GM12864 (cell line): ENCODE data around the gene CEACAM3.
"Not testable (repeated sequence)": the region's sequence is repeated elsewhere in the genome, so short reads cannot be mapped to it uniquely, and the experiment has no call there.

Experiments
- DNase-seq: peaks from one replicate; pipeline ENCODE4 v3.0.0-alpha.2; 2011; ENCODE audit warnings: low read depth
- H3K4me3 ChIP-seq: 2 replicates; pipeline ENCODE4 v1.5.1; 2011; ENCODE audit warnings: mild to moderate bottlenecking, low read depth, low read length, control low read depth
- CTCF ChIP-seq: IDR thresholded peaks from 2 replicates; pipeline ENCODE4 v1.5.1; 2011; ENCODE audit warnings: low read depth, mild to moderate bottlenecking, moderate library complexity, low read length, control low read depth, inconsistent platforms; ENCODE audit errors: missing control alignments

The CEACAM3 gene

DNA sequence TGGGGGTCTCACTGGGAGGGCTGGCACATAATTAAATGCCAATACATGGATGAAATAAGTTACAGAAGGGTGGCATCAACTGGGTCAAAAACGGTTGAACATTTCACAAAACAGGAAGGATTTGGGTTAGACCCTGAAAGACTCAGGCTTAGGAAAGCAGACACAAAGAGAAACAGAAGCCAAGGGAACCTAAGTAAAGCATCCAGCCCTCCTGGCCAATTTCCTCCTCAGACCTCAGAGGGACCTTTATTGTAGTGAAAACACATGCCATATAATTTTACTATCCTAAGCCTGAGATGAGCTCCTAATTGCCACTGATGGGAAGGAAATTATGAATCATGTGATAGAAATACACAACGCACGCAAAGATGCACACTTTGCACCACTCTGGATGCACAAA is 12.1 kb upstream of the CEACAM3 start:
- no peak for DNase-seq
- no peak for TF ChIP-seq CTCF
- H3K4me3 ChIP-seq: no peak overlapping the region

GRCh38 chr19:41784743-41785142 is 11.6 kb upstream of the CEACAM3 start:
- DNase-seq: no peak
- TF ChIP-seq CTCF: no peak
- H3K4me3 ChIP-seq: no peak overlapping the region

GRCh38 chr19:41785653-41786052 is 10.7 kb upstream of the CEACAM3 start:
- TF ChIP-seq CTCF: peak; percentile 81
- peak; percentile 62 for DNase-seq
- H3K4me3 ChIP-seq: no peak overlapping the region

DNA sequence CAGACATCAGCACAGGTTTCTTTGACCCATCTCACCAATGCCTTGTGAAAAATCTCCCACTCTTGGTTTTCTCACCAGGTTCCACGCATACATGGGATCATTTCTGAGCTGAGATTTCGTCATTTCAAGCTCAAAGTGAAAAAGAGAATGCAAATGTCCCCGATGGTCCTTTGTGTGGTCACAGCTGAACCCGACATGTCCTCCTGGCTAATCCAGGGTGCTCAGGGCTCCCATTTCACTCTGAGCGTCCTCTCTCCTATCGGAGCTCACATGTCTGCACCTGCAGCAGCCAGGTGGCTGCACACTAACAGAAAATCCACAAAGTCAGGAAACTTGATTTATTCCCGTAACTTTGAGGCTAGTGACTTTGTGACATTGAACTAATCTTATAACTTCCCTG is 9.3 kb upstream of the CEACAM3 start:
- no peak for TF ChIP-seq CTCF
- H3K4me3 ChIP-seq: no peak overlapping the region
- no peak for DNase-seq

GRCh38 chr19:41788518-41788917 is 7.9 kb upstream of the CEACAM3 start:
- not testable (repeated sequence) for H3K4me3 ChIP-seq, DNase-seq

DNA sequence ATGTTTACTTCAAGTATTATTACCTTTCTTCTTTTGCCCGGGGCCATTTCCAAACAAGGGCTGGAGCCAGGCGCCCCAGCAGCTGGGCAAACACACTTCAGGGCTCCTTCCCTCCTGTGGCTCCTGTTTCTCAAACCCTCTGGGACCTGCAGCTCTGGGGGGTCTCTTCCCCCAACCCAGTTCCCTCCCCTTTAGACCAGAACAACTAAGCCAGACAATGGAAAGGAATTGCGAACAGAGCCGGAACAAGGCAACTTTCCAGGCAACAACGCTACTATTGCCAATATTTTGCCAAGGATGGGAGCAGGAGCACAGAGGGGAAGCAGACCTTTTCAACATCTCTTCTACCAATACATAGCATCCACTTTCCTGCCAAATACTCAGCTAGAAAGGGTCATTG is 7.3 kb upstream of the CEACAM3 start:
- not testable (repeated sequence) for H3K4me3 ChIP-seq, DNase-seq

DNA sequence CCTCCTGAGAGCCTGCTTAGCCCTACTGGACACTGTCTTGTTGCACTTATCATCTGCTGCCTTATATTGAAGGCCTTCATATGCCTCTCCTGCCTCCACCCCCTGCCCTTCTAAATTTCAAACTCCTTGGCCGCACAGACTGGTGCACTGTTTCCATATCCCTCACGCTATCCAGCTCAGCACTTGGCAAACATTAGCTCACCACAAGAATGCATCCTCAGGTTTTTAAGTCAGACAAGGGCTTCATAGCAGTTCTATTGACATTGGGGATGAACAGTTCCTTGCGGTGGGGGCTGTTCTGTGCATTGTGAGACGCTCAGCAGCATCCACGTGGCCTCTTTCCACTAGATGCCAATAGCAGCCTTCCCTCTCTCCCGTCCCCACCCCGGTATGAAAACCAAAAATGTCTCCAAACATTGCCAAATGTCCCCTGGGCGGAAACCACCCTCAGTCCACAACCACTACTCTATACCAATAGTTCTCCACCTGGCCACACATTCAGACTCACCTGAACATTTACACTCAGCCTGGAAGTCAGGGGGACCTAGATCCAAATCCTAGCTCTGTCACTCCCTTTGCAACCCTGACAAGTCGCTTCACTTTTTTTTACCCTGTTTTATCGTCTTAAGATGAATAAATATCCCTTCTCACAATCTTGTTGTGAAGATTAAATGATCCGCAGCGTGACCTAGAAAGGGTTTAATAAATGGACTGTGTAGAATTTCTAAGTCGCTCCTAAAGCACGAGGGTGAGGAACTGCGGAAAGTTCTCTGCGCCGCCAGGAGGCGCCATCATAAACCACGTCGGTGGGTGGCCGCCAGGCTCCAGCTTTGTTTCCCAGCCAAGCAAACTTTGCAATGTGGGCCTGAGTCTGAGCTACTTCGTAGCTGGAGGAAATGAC is 3.6 kb upstream of the CEACAM3 start:
- H3K4me3 ChIP-seq: no peak overlapping the region
- DNase-seq: no peak
- TF ChIP-seq CTCF: peak; percentile 84

GRCh38 chr19:41793414-41793727 is 3.0 kb upstream of the CEACAM3 start:
- no peak overlapping the region for H3K4me3 ChIP-seq
- DNase-seq: no peak
- TF ChIP-seq CTCF: no peak
